SU-DHL-6 (cell line): Measurements from ENCODE around the gene PDE1A.

Experiments used
- CTCF ChIP-seq: fragments of 200-600 bp; sonication (generic); IDR thresholded peaks from one replicate; pipeline ENCODE4 v1.5.1; 2017; ENCODE audit warnings: antibody characterized with exemption, mild to moderate bottlenecking, low read length, moderate library complexity; ENCODE audit not compliant: insufficient read depth, poor library complexity, severe bottlenecking
- EZH2phosphoT487 ChIP-seq: fragments of 200-600 bp; sonication (generic), shearing (Covaris generic); conservative IDR thresholded peaks from 2 replicates; pipeline ENCODE4 v1.6.1; 2018; ENCODE audit warnings: mild to moderate bottlenecking, antibody characterized with exemption, low read length, moderate library complexity, mixed read lengths

GRCh38 chr2:182210669-182211068, 216.2 kb downstream of the PDE1A start:
- TF ChIP-seq CTCF: no peak
- TF ChIP-seq EZH2phosphoT487: no peak
